ENCODE measurements around the gene TNIK. TPM values are rescaled to one million over a fixed set of nuclear protein-coding genes. Genes with fewer than 3 reads are reported as not detected.

Gene TNIK
- total and polyA plus RNA-seq, 10 of the 15 experiments (the other 5 are each of a cell fraction or from before 2014, with no cell fraction given): 13.9 to 74.3 (median 48.2) TPM

DNA sequence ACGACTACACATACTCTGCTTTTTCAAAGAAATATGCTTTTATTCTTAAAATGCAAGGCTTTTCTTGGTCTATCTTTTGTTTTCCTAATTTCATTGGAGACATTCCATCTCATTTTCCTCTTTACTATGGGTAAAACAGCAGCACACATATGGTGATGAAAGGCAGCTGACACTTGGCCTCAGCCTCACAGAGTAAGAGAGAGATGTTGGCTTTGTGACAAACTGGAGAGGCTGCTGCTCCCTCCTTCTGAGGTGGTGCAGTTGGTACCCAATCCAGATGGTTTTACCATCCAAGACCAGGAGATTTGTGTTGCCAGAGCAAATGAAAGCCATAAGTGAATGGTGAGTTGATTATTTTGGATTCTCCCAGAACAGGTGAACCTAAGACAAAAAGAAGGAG, 420.5 kb downstream of the TNIK start:
- ChIA-PET RAD21 (ENCODE audit: unreplicated experiment) (no interaction called here), SMC1A (ENCODE audit: uncharacterized antibody, unreplicated experiment) (no interaction called here), CTCF (no interaction called here), POLR2A (no interaction called here)
- no peak overlapping the region for H3K4me3 ChIP-seq
- H3K9me3 ChIP-seq (replicated peaks; ENCODE audit: control insufficient read depth, insufficient read depth, low read length): no peaks in the 10 kb centered on the region
- no peaks in the 10 kb centered on the region for H3K4me1 ChIP-seq (ENCODE audit: control insufficient read depth, insufficient read depth, low read length)
- TF ChIP-seq CBX3 (IDR thresholded peaks at IDR 0.05; ENCODE audit: borderline replicate concordance, low read depth): no peak
- TF ChIP-seq ZBTB4 (CRISPR knock-in tag; IDR thresholded peaks at IDR 0.05): no peak
- TF ChIP-seq MTA3 (IDR thresholded peaks at IDR 0.05; ENCODE audit: borderline replicate concordance, low read length): no peak
- TF ChIP-seq MEF2A (IDR thresholded peaks at IDR 0.05; ENCODE audit: insufficient read depth, low read depth, low read length): no peak
- no peak overlapping the region for H3K9ac ChIP-seq (ENCODE audit: control insufficient read depth, insufficient read depth, low read length)
- no peaks in the 10 kb centered on the region for H4K20me1 ChIP-seq (ENCODE audit: control insufficient read depth, insufficient read depth)
- ATAC-seq: no peak
- H3K36me3 ChIP-seq (ENCODE audit: control insufficient read depth in 2 of 2, insufficient read depth in 2 of 2, low read length in 1 of 2): no peaks in the 10 kb centered on the region
- H3K27me3 ChIP-seq (replicated peaks in 1 of 2; ENCODE audit: control insufficient read depth in 2 of 2, insufficient read depth in 2 of 2, low read length in 1 of 2): no peaks in the 10 kb centered on the region
- H2AFZ ChIP-seq (ENCODE audit: control insufficient read depth, low read depth, low read length): no peak overlapping the region
- no peaks in the 10 kb centered on the region for H3K79me2 ChIP-seq (ENCODE audit: control insufficient read depth, insufficient read depth, low read length)
- in situ Hi-C loops (cut with MboI): no loop called here
- DNase-seq (ENCODE audit: low read depth, low spot score): no peak
- no peak overlapping the region for H3K4me2 ChIP-seq (ENCODE audit: control insufficient read depth, insufficient read depth)
- FAIRE-seq: no peak
- intact Hi-C loops (cut with micrococcal nuclease; ENCODE audit: unreplicated experiment): loop anchor here (10.0 kb wide), 2 partner anchors 725 to 795 kb away; no protein-coding TSS in a partner anchor
- WGBS (ENCODE audit: insufficient coverage, insufficient replicate concordance, low lambda C conversion rate, missing lambda C conversion rate): 0% methylated on average over 1 of the region's 1 CpG
- H3K27ac ChIP-seq (ENCODE audit: control insufficient read depth, insufficient read depth): no peak overlapping the region
- BruUV-seq (replicated peaks): no TSS peak

DNA sequence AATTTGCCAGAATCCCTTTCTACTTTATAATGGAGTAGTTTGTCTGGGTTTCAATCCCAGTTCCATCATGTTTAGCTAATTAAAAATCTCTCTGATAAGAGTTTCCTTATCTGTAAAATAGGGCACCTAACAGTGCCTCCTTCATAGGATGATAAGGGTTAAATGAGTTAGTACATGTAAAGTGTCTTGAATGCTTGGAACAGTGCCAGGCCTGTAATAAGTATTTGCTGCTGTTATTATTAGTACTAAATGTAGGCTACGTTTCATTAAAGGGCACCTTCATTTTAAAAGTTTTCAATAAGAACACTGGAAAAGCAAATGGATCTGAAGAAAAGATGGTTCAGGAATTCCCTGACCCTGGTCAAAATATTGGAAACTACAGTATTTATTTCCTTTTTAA, 421.9 kb downstream of the TNIK start:
- DNase-seq (ENCODE audit: low read depth, low spot score): no peak
- Histone ChIP-seq H3K9ac (ENCODE audit: control insufficient read depth, insufficient read depth, low read length) (no peak overlapping the region), H3K27me3 (replicated peaks in 1 of 2; ENCODE audit: control insufficient read depth in 2 of 2, insufficient read depth in 2 of 2, low read length in 1 of 2) (no peaks in the 10 kb centered on the region), H3K4me3 (no peak overlapping the region), H3K79me2 (ENCODE audit: control insufficient read depth, insufficient read depth, low read length) (no peaks in the 10 kb centered on the region), H3K9me3 (replicated peaks; ENCODE audit: control insufficient read depth, insufficient read depth, low read length) (no peaks in the 10 kb centered on the region), H3K27ac (ENCODE audit: control insufficient read depth, insufficient read depth) (no peak overlapping the region), H3K4me2 (ENCODE audit: control insufficient read depth, insufficient read depth) (no peak overlapping the region), H4K20me1 (ENCODE audit: control insufficient read depth, insufficient read depth) (no peaks in the 10 kb centered on the region), H3K4me1 (ENCODE audit: control insufficient read depth, insufficient read depth, low read length) (no peaks in the 10 kb centered on the region), H3K36me3 (ENCODE audit: control insufficient read depth in 2 of 2, insufficient read depth in 2 of 2, low read length in 1 of 2) (no peaks in the 10 kb centered on the region), H2AFZ (ENCODE audit: control insufficient read depth, low read depth, low read length) (no peak overlapping the region)
- in situ Hi-C loops (cut with MboI) (no loop called here), intact Hi-C loops (cut with micrococcal nuclease; ENCODE audit: unreplicated experiment) (no loop called here)
- no peak for FAIRE-seq
- ChIA-PET RAD21 (ENCODE audit: unreplicated experiment) (no interaction called here), POLR2A (no interaction called here), CTCF (interaction anchor here (0.7 kb wide), 1 partner anchor 13 kb away, joined by 4 read pairs; no protein-coding TSS in a partner anchor), SMC1A (ENCODE audit: uncharacterized antibody, unreplicated experiment) (no interaction called here)
- ATAC-seq: no peak
- BruUV-seq (replicated peaks): no TSS peak
- WGBS (ENCODE audit: insufficient coverage, insufficient replicate concordance, low lambda C conversion rate, missing lambda C conversion rate): 0% methylated on average over 1 of the region's 1 CpG
- no peak for TF ChIP-seq CBX5 (IDR thresholded peaks at IDR 0.05; ENCODE audit: low read depth)

Measured in GM12878 (cell line).